Common myeloid progenitor, CD34-positive (primary cell): Measurements from ENCODE around the gene SPECC1.

Experiments used
- CTCF ChIA-PET: fragments of 350-600 bp; sonication (Branson Sonifier 250); formaldehyde crosslinking; loops from one replicate; lab custom pipeline; 2021; ENCODE audit warnings: antibody characterized with exemption; lab: Charles Lee
- POLR2A ChIA-PET: fragments of 350-600 bp; sonication (Branson Sonifier 250); formaldehyde crosslinking; loops from one replicate; lab custom pipeline; 2021; ENCODE audit warnings: antibody characterized with exemption; lab: Charles Lee
- DNase-seq, 3 donors: peaks; one replicate each; pipeline versions ENCODE4 v3.0.0 to v3.0.0-alpha.2; 2013
- H3K27ac ChIP-seq, 2 experiments: 1 replicate in 1 of 2; 2 replicates in 1 of 2; pipeline ENCODE4 v1.7.0; 2013; ENCODE audit warnings: inconsistent platforms in 2 of 2, low read length in 2 of 2, mild to moderate bottlenecking in 2 of 2, low read depth in 1 of 2, moderate library complexity in 1 of 2; ENCODE audit not compliant: severe bottlenecking in 2 of 2, insufficient read depth in 1 of 2, poor library complexity in 1 of 2
- H3K27me3 ChIP-seq, 5 experiments: replicated peaks in 2 of 5; 1 replicate in 3 of 5; 2 replicates in 2 of 5; pipeline versions ENCODE4 v1.6.1 to v1.7.0; 2013; ENCODE audit warnings: low read length in 4 of 5, mild to moderate bottlenecking in 2 of 5, moderate library complexity in 2 of 5, inconsistent platforms in 1 of 5; ENCODE audit not compliant: insufficient read depth in 5 of 5, control insufficient read depth in 4 of 5
- H3K36me3 ChIP-seq, 4 experiments: 1 replicate in 2 of 4; 2 replicates in 2 of 4; pipeline versions ENCODE4 v1.6.1 to v1.7.0; 2013; ENCODE audit warnings: low read length in 3 of 4, control low read depth in 1 of 4, mild to moderate bottlenecking in 1 of 4; ENCODE audit not compliant: control insufficient read depth in 4 of 4, insufficient read depth in 4 of 4
- H3K4me1 ChIP-seq, 4 experiments: 1 replicate in 3 of 4; 2 replicates in 1 of 4; pipeline versions ENCODE4 v1.6.1 to v1.7.1; 2013; ENCODE audit warnings: low read length in 3 of 4, mild to moderate bottlenecking in 3 of 4, control low read depth in 1 of 4, inconsistent platforms in 1 of 4, moderate library complexity in 1 of 4; ENCODE audit not compliant: control insufficient read depth in 4 of 4, insufficient read depth in 4 of 4; ENCODE audit errors: control extremely low read depth in 1 of 4
- H3K4me3 ChIP-seq, 7 experiments: 1 replicate in 4 of 7; 2 replicates in 3 of 7; pipeline versions ENCODE4 v1.5.1 to v1.7.0; 2013; ENCODE audit warnings: mild to moderate bottlenecking in 7 of 7, low read length in 6 of 7, moderate library complexity in 6 of 7, inconsistent platforms in 2 of 7, low read depth in 2 of 7, control low read depth in 1 of 7; ENCODE audit not compliant: insufficient read depth in 4 of 7, control insufficient read depth in 1 of 7; ENCODE audit errors: extremely low read depth in 1 of 7
- H3K9me3 ChIP-seq, 5 experiments: 1 replicate in 4 of 5; 2 replicates in 1 of 5; pipeline versions ENCODE4 v1.6.1 to v1.7.1; 2013; ENCODE audit warnings: low read length in 4 of 5, mild to moderate bottlenecking in 2 of 5, inconsistent platforms in 1 of 5, low read depth in 1 of 5, moderate library complexity in 1 of 5; ENCODE audit not compliant: control insufficient read depth in 4 of 5, insufficient read depth in 2 of 5; ENCODE audit errors: control extremely low read depth in 1 of 5
- WGBS: methylation state at CpG from one replicate; pipeline ENCODE4 v1.1.5; 2013; ENCODE audit not compliant: insufficient coverage; 5-methylcytosine and 5-hydroxymethylcytosine counted together

The SPECC1 gene

DNA sequence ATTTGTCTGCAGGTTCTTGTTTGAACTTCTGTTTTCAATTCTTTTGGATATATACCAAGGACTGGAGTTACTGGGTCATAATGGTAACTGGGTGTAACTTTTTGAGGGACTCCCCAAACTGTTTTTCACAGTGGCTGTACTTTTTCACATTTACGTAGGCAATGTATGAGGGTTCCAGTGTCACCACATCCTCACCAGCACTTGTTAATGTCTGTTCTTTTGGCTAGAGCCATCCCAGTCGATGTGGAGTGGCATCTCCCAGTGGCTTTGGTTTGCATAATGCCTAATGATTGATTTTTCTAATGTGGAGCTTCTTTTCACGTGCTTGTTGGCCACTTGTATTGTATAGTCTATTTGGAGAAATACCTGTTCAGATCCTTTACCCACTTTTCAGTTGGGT lies 59.3 kb downstream of the SPECC1 start:
- ChIA-PET POLR2A (interaction anchor here (0.6 kb wide), 1 partner anchor 201 kb away, joined by 4 read pairs; no protein-coding TSS in a partner anchor), CTCF (interaction anchor here (1.0 kb wide), 1 partner anchor 52 kb away, joined by 3 read pairs; no protein-coding TSS in a partner anchor)
- H3K36me3 ChIP-seq, result no peaks in the 10 kb centered on the region
- peaks cover 0 to 2% (median 0%) of the 10 kb centered on the region in 5 experiments for H3K9me3 ChIP-seq
- H3K4me1 ChIP-seq, result peaks cover 13 to 47% (median 22%) of the 10 kb centered on the region in 4 experiments
- WGBS, result 100% methylated on average over 1 of the region's 3 CpGs
- no peaks in the 10 kb centered on the region for H3K27me3 ChIP-seq
- no peak overlapping the region for H3K4me3 ChIP-seq
- DNase-seq, result no peak
- no peak overlapping the region for H3K27ac ChIP-seq

GRCh38 chr17:20071824-20072691 lies 62.9 kb downstream of the SPECC1 start:
- Histone ChIP-seq H3K36me3 (no peaks in the 10 kb centered on the region), H3K9me3 (peaks cover 0 to 2% (median 0%) of the 10 kb centered on the region in 5 experiments), H3K27me3 (no peaks in the 10 kb centered on the region), H3K27ac (peak overlapping the region in 1 of 2 experiments; percentile 61), H3K4me1 (peaks cover 35 to 58% (median 45%) of the 10 kb centered on the region in 4 experiments), H3K4me3 (peak overlapping the region in 6 of 7 experiments; percentile 4 to 87 (median 68))
- ChIA-PET POLR2A (interaction anchor here (0.8 kb wide), 1 partner anchor 8 kb away, joined by 3 read pairs; no protein-coding TSS in a partner anchor), CTCF (interaction anchor here (1.0 to 1.8 kb wide), 3 partner anchors 45 to 79 kb away, joined by 3 to 5 read pairs (median 4); partner anchors contain the start of gene SPECC1)
- no peak for DNase-seq
- 100% methylated on average over 2 of the region's 4 CpGs for WGBS

DNA sequence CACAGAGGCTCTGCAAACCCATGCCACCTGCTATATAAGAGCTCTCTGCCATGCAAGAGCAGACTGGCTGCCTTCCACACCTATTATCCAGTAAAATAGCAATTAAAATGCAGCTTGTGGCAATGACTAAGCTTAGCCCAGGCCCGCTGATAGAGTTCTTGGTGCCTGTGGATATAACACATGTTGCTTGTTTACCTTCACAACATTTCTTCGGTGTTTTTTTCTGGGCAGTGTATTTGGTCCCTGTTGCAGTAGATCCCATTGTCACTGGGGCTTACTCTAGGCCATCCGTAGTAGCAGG lies 63.5 kb downstream of the SPECC1 start:
- POLR2A ChIA-PET, result interaction anchor here (0.8 to 1.0 kb wide), 2 partner anchors 9 to 63 kb away, joined by 3 read pairs; no protein-coding TSS in a partner anchor
- CTCF ChIA-PET, result interaction anchor here (1.0 to 1.8 kb wide), 5 partner anchors 13 to 80 kb away, joined by 3 to 5 read pairs (median 3); partner anchors contain the start of gene SPECC1
- peaks cover 36 to 60% (median 48%) of the 10 kb centered on the region in 4 experiments for H3K4me1 ChIP-seq

GRCh38 chr17:20073055-20073979 lies 64.2 kb downstream of the SPECC1 start:
- H3K27ac ChIP-seq, result peak overlapping the region in 1 of 2 experiments; percentile 61
- DNase-seq, result peak; percentile 83 to 96 (median 91)
- peaks cover 36 to 65% (median 50%) of the 10 kb centered on the region in 4 experiments for H3K4me1 ChIP-seq
- no peaks in the 10 kb centered on the region for H3K27me3 ChIP-seq
- ChIA-PET CTCF (interaction anchor here (0.6 to 1.8 kb wide), 6 partner anchors 14 to 80 kb away, joined by 3 to 5 read pairs (median 3); partner anchors contain the start of gene SPECC1), POLR2A (interaction anchor here (0.8 to 1.0 kb wide), 2 partner anchors 10 to 63 kb away, joined by 3 read pairs; no protein-coding TSS in a partner anchor)
- H3K36me3 ChIP-seq, result no peaks in the 10 kb centered on the region
- peak overlapping the region; percentile 11 to 87 (median 70) for H3K4me3 ChIP-seq
- peaks cover 0 to 2% (median 0%) of the 10 kb centered on the region in 5 experiments for H3K9me3 ChIP-seq
- 2% methylated on average over 11 of the region's 14 CpGs for WGBS

More for the DNA sequence above, 63.5 kb downstream of the SPECC1 start:
- 39% methylated on average over 2 of the region's 3 CpGs for WGBS
- DNase-seq, result peak in 2 of 3 donors; percentile 55 to 68
- Histone ChIP-seq H3K4me3 (peak overlapping the region in 6 of 7 experiments; percentile 64 to 87 (median 72)), H3K27ac (peak overlapping the region in 1 of 2 experiments; percentile 61), H3K36me3 (no peaks in the 10 kb centered on the region), H3K27me3 (no peaks in the 10 kb centered on the region), H3K9me3 (peaks cover 0 to 2% (median 0%) of the 10 kb centered on the region in 5 experiments)

DNA sequence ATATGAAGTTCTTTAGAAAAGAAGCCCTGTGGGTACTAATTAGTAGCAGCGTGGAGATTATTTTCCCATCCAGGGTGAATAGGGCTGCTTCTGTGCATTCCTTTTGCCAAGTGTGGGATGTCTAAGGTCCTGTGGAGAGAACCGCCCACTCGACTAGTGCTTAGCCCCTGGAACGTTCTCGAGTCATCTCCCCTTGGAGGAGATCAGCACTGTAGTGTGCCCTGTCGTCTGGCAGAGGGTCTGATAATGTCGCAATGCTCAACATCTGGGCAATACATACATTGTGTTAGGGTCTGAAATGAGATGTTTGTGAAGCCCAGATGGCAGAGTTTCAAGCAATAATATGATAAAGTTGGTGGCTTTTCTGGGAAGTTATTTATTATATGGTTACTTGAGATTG lies 64.8 kb downstream of the SPECC1 start:
- Histone ChIP-seq H3K4me1 (peaks cover 36 to 70% (median 49%) of the 10 kb centered on the region in 4 experiments), H3K4me3 (peak overlapping the region in 6 of 7 experiments; percentile 64 to 87 (median 72)), H3K27me3 (no peaks in the 10 kb centered on the region), H3K9me3 (no peaks in the 10 kb centered on the region), H3K27ac (peak overlapping the region in 1 of 2 experiments; percentile 61), H3K36me3 (no peaks in the 10 kb centered on the region)
- WGBS, result 0% methylated on average over 7 of the region's 7 CpGs
- ChIA-PET POLR2A (no interaction called here), CTCF (no interaction called here)
- peak in 2 of 3 donors; percentile 51 to 64 for DNase-seq

DNA sequence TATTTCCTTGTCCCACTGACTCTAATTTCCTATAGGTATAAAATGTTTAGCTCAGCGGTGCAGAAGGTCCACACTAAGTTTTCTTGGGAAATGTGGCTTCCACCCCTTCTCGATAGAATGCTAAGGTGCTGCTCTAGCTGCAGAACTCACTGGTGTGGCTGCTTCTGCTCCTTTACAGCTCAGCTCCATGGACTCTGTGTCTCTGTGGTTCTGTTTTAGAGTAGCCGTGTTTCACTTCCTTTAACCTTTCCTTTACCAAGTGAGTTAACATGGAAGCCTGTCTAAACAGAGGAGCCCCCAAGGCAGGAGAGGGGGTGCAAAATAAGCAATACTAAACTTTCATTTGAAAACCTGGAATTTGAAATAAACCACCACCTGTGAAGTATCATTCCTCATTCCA lies 65.3 kb downstream of the SPECC1 start:
- peak overlapping the region in 1 of 2 experiments; percentile 61 for H3K27ac ChIP-seq
- no peaks in the 10 kb centered on the region for H3K36me3 ChIP-seq
- ChIA-PET CTCF (interaction anchor here (1.2 to 1.6 kb wide), 5 partner anchors 8 to 64 kb away, joined by 3 to 10 read pairs (median 3); no protein-coding TSS in a partner anchor), POLR2A (interaction anchor here (1.2 kb wide), 1 partner anchor 97 kb away, joined by 7 read pairs; the partner anchor contains the start of gene AKAP10)
- no peaks in the 10 kb centered on the region for H3K27me3 ChIP-seq
- DNase-seq, result no peak
- peaks cover 36 to 71% (median 46%) of the 10 kb centered on the region in 4 experiments for H3K4me1 ChIP-seq
- no peaks in the 10 kb centered on the region for H3K9me3 ChIP-seq
- WGBS, result 9% methylated on average over 3 of the region's 3 CpGs
- peak overlapping the region in 6 of 7 experiments; percentile 64 to 87 (median 72) for H3K4me3 ChIP-seq
